HL-60 (cell line): ENCODE data around the gene NADSYN1.

Experiments
- CTCF ChIP-seq: IDR thresholded peaks from one replicate; pipeline ENCODE4 v1.5.1; 2011; ENCODE audit warnings: low read length, control low read depth, inconsistent platforms; ENCODE audit not compliant: insufficient read depth
- POLR2AphosphoS5 ChIP-seq: IDR thresholded peaks from 2 replicates; pipeline ENCODE4 v1.6.1; 2012; ENCODE audit warnings: low read depth

GRCh38 chr11:71414645-71415044, 38.4 kb upstream of the NADSYN1 start:
- TF ChIP-seq CTCF (no peak), POLR2AphosphoS5 (no peak)
